Breast epithelium (tissue), 4 donors: ENCODE data around the gene BLNK. TPM values are rescaled to one million over a fixed set of nuclear protein-coding genes. Genes with fewer than 3 reads are reported as not detected.

Source experiments
- DNase-seq, 2 donors: peaks; one replicate each; pipeline ENCODE4 v3.0.0-alpha.2; 2019; ENCODE audit warnings: low spot score in 2 of 2
- H3K27ac ChIP-seq, 2 donors: fragments of 200-600 bp; sonication (generic) in 1 of 2; one replicate each; pipeline ENCODE4 v1.5.1; 2016 to 2019; ENCODE audit warnings: mild to moderate bottlenecking in 1 of 2
- H3K27me3 ChIP-seq, 2 donors: fragments of 200-600 bp; sonication (generic) in 1 of 2; one replicate each; pipeline versions ENCODE4 v1.5.1 to v1.6.0; 2017 to 2019; ENCODE audit warnings: control low read depth in 1 of 2, mild to moderate bottlenecking in 1 of 2
- H3K36me3 ChIP-seq: fragments of 200-600 bp; one replicate; pipeline ENCODE4 v1.5.1; 2019
- H3K4me1 ChIP-seq, 2 donors: fragments of 200-600 bp; sonication (generic); one replicate each; pipeline ENCODE4 v1.5.1; 2016 to 2019; ENCODE audit warnings: control low read depth in 1 of 2
- H3K4me3 ChIP-seq, 3 donors: fragments of 200-600 bp; sonication (generic); 1 replicate in 2 of 3; 2 replicates in 1 of 3; pipeline ENCODE4 v1.5.1; 2016 to 2019; ENCODE audit warnings: mild to moderate bottlenecking in 3 of 3, moderate library complexity in 2 of 3
- H3K9me3 ChIP-seq, 2 donors: fragments of 200-600 bp; sonication (generic) in 1 of 2; one replicate each; pipeline ENCODE4 v1.5.1; 2016 to 2019; ENCODE audit warnings: control low read depth in 1 of 2
- POLR2A ChIP-seq: fragments of 450-650 bp; IDR thresholded peaks from one replicate; pipeline ENCODE4 v1.6.1; 2016; ENCODE audit warnings: antibody characterized with exemption, mild to moderate bottlenecking, moderate library complexity
- POLR2AphosphoS5 ChIP-seq, 3 donors: sonication (generic); formaldehyde crosslinking; IDR thresholded peaks; one replicate each; pipeline ENCODE4 v1.6.1; 2017; ENCODE audit warnings: antibody characterized with exemption in 3 of 3
- intact Hi-C: fragments of 100-400 bp; cut with DNase I; formaldehyde crosslinking; loops from one replicate; pipeline ENCODE4 v1.15.1; 2023; ENCODE audit warnings: low total_unique reads
- total RNA-seq, 3 donors: library from RNA; depleted of rRNA; stranded (reverse); fragments of >200 nt; gene quantifications; one replicate each; pipeline ENCODE4 v1.1.0, GENCODE V29; 2016
- TF ChIP-seq, protein P1 (sequence below), 3 donors: fragments of 450-650 bp; IDR thresholded peaks; one replicate each; pipeline ENCODE4 v1.5.1; 2016 to 2017; ENCODE audit warnings: antibody characterized with exemption in 3 of 3, mild to moderate bottlenecking in 3 of 3, moderate library complexity in 3 of 3

BLNK gene
- total RNA-seq, 3 donors from 2014 or later = 2.9 to 16.0 (median 13.4) TPM

DNA sequence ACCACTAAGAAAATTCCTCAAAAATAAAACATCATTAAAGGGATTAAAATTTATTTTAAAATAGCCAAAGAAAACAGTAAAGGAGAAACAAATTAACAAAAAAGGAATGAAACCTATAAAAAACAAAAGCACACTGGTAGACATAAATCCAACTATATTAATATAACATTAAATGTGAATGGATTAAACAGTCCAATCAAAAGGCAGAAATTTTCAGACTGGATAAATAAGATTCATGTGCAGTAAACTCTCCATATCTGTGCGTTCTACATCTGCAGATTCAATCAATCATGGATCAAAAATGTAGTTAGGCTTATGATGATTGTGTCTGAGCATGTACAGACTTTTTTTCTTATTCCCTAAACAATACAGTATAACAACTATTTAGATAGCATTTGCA, 98.7 kb downstream of the BLNK start:
- TF ChIP-seq POLR2AphosphoS5 (IDR thresholded peaks at IDR 0.05) = no peak
- TF ChIP-seq, protein P1, sequence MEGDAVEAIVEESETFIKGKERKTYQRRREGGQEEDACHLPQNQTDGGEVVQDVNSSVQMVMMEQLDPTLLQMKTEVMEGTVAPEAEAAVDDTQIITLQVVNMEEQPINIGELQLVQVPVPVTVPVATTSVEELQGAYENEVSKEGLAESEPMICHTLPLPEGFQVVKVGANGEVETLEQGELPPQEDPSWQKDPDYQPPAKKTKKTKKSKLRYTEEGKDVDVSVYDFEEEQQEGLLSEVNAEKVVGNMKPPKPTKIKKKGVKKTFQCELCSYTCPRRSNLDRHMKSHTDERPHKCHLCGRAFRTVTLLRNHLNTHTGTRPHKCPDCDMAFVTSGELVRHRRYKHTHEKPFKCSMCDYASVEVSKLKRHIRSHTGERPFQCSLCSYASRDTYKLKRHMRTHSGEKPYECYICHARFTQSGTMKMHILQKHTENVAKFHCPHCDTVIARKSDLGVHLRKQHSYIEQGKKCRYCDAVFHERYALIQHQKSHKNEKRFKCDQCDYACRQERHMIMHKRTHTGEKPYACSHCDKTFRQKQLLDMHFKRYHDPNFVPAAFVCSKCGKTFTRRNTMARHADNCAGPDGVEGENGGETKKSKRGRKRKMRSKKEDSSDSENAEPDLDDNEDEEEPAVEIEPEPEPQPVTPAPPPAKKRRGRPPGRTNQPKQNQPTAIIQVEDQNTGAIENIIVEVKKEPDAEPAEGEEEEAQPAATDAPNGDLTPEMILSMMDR (IDR thresholded peaks at IDR 0.05) = no peak
- no peak for TF ChIP-seq POLR2A
- peaks cover 24 to 69% of the 10 kb centered on the region in 2 donors for H3K9me3 ChIP-seq

DNA sequence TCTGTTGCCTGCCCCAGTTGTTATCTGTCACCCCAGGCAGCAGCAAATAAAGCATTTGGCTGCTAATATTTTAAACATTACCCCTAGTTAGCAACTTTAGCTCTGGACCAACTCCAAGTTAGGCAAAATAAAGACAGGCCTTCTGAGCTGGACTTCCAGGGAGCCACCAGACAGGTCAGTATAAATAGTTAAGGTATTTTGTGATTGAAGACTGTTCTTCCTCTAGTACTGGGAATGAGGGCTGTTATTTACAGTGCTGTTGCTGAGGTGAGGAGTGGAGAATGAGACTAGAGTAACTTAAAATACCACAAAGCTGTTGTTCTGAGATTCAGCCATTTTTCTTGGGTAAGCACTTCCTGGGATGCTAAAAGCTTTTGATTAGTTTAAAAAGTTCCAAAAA, 101.1 kb downstream of the BLNK start:
- H3K27me3 ChIP-seq = no peaks in the 10 kb centered on the region
- no peaks in the 10 kb centered on the region for H3K4me1 ChIP-seq
- no peak overlapping the region for H3K27ac ChIP-seq
- intact Hi-C loops = no loop called here
- DNase-seq = no peak
- no peak overlapping the region for H3K4me3 ChIP-seq
- TF ChIP-seq, protein P1 (IDR thresholded peaks at IDR 0.05) = no peak
- TF ChIP-seq POLR2AphosphoS5 (IDR thresholded peaks at IDR 0.05) (no peak), POLR2A (no peak)
- no peaks in the 10 kb centered on the region for H3K36me3 ChIP-seq
- peaks cover 26 to 63% of the 10 kb centered on the region in 2 donors for H3K9me3 ChIP-seq

More for the DNA sequence above, 98.7 kb downstream of the BLNK start:
- Histone ChIP-seq H3K4me1 (no peaks in the 10 kb centered on the region), H3K36me3 (no peaks in the 10 kb centered on the region), H3K27ac (no peak overlapping the region), H3K27me3 (no peaks in the 10 kb centered on the region), H3K4me3 (no peak overlapping the region)
- no peak for DNase-seq
- intact Hi-C loops = no loop called here

- TF ChIP-seq POLR2A (no peak), POLR2AphosphoS5 (IDR thresholded peaks at IDR 0.05) (no peak)
- TF ChIP-seq, protein P1 (IDR thresholded peaks at IDR 0.05) = no peak
- no peak for DNase-seq
- intact Hi-C loops = no loop called here
- Histone ChIP-seq H3K36me3 (no peaks in the 10 kb centered on the region), H3K4me3 (no peak overlapping the region), H3K9me3 (peaks cover 26 to 49% of the 10 kb centered on the region in 2 donors), H3K4me1 (no peaks in the 10 kb centered on the region), H3K27me3 (no peaks in the 10 kb centered on the region), H3K27ac (no peak overlapping the region)
Observed at GRCh38 chr10:96168546-96168945, 102.8 kb downstream of the BLNK start.

- Histone ChIP-seq H3K27me3 (no peaks in the 10 kb centered on the region), H3K27ac (no peak overlapping the region), H3K4me1 (no peaks in the 10 kb centered on the region), H3K36me3 (no peaks in the 10 kb centered on the region), H3K4me3 (no peak overlapping the region), H3K9me3 (peaks cover 26 to 27% of the 10 kb centered on the region in 2 donors)
- intact Hi-C loops = no loop called here
- no peak for DNase-seq
- TF ChIP-seq, protein P1 (IDR thresholded peaks at IDR 0.05) = no peak
- TF ChIP-seq POLR2AphosphoS5 (IDR thresholded peaks at IDR 0.05) (no peak), POLR2A (no peak)
Observed at GRCh38 chr10:96165726-96166125, 105.6 kb downstream of the BLNK start.

DNA sequence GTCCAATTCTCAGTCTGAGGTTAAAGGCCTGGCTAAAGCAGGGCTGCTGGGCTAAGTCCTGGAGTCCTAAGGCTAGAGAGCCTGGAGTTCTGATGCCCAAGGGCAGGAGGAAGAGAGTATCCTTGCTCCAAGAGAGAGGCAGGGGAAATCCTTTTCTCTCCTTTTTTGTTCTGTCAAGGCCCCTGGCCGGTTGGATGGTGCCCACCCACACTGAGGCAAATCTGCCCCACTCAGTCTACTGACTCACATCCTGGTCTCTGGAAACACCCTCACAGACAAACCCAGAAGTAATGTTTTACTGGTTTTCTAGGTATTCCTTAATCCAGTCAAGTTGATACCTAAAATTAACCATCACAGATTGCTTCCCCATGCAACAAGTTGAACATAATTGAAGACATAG, 118.3 kb downstream of the BLNK start:
- Histone ChIP-seq H3K27me3 (no peaks in the 10 kb centered on the region), H3K9me3 (no peaks in the 10 kb centered on the region), H3K4me1 (no peaks in the 10 kb centered on the region), H3K36me3 (peaks cover 18% of the 10 kb centered on the region), H3K27ac (no peak overlapping the region), H3K4me3 (no peak overlapping the region)
- DNase-seq = no peak
- TF ChIP-seq POLR2A (no peak), POLR2AphosphoS5 (IDR thresholded peaks at IDR 0.05) (no peak)
- TF ChIP-seq, protein P1 (IDR thresholded peaks at IDR 0.05) = no peak
- intact Hi-C loops = no loop called here
